ENCODE results near the gene MMP28. TPM values are rescaled to one million over a fixed set of nuclear protein-coding genes. Genes with fewer than 3 reads are reported as not detected.

Gene MMP28
- polyA plus RNA-seq, 2 of the 4 experiments (the other 2 are of a cell fraction): 6.6 to 6.7 TPM

- H3K4me1 ChIP-seq: peaks cover 7% of the 10 kb centered on the region; the same call in 1 of the 3 replicates
- ChIA-PET POLR2A (no interaction called here), CTCF (interaction anchor here (3.0 to 34.8 kb wide), 6 partner anchors 14 to 205 kb away, joined by 7 to 1116 read pairs (median 178); partner anchors contain the start of genes C17orf50, RASL10B and SLFN12L)
- ATAC-seq: no peak
- 47% methylated on average over 7 of the region's 7 CpGs for WGBS (ENCODE audit: missing lambda C conversion rate)
- no peak overlapping the region for H3K4me2 ChIP-seq
- FAIRE-seq: no peak
- H3K27ac ChIP-seq: no peak overlapping the region
- H3K9me3 ChIP-seq: no peaks in the 10 kb centered on the region
- TF ChIP-seq BHLHE40 (IDR thresholded peaks at IDR 0.05; ENCODE audit: low read depth, low read length): no peak
- TF ChIP-seq CTCF (IDR thresholded peaks at IDR 0.05): no peak
- TF ChIP-seq RARB (CRISPR knock-in tag; IDR thresholded peaks at IDR 0.05): no peak
- no peak for TF ChIP-seq NFE2L2 (conservative IDR thresholded peaks at IDR 0.05; ENCODE audit: low read length)
- no peak for TF ChIP-seq MAZ (IDR thresholded peaks at IDR 0.05; ENCODE audit: borderline replicate concordance, low read depth, low read length)
- no peak for TF ChIP-seq ELK1 (IDR thresholded peaks at IDR 0.05; ENCODE audit: low read depth, low read length)
- no peak for TF ChIP-seq TP53 (CRISPR knock-in tag; IDR thresholded peaks at IDR 0.05)
- TF ChIP-seq CEBPB (IDR thresholded peaks at IDR 0.05): no peak
- no peak for TF ChIP-seq RFX5 (IDR thresholded peaks at IDR 0.05)
- TF ChIP-seq FOSL2 (IDR thresholded peaks at IDR 0.05): no peak
- TF ChIP-seq FOSL2 (CRISPR knock-in tag; IDR thresholded peaks at IDR 0.05): no peak
- no peak overlapping the region for H3K4me3 ChIP-seq
- DNase-seq (ENCODE audit: low read depth in 1 of 2, low spot score in 1 of 2): no peak
These were observed 52.5 kb downstream of the MMP28 start for GRCh38 chr17:35742896-35743477.

- ATAC-seq (no peak), FAIRE-seq (no peak), DNase-seq (ENCODE audit: low read depth in 1 of 2, low spot score in 1 of 2) (no peak)
- peaks cover 6% of the 10 kb centered on the region; the same call in 1 of the 3 replicates for H3K4me1 ChIP-seq
- no peak for TF ChIP-seq ZC3H11A (IDR thresholded peaks at IDR 0.05)
- TF ChIP-seq JUN (IDR thresholded peaks at IDR 0.05): no peak
- no peak for TF ChIP-seq KDM5A (IDR thresholded peaks at IDR 0.05)
- TF ChIP-seq FOSL2 (IDR thresholded peaks at IDR 0.05): no peak
- no peak for TF ChIP-seq FOSL2 (CRISPR knock-in tag; IDR thresholded peaks at IDR 0.05)
- no peak for TF ChIP-seq ATOH8 (CRISPR knock-in tag; IDR thresholded peaks at IDR 0.05; ENCODE audit: low read depth)
- no peak for TF ChIP-seq HES2 (IDR thresholded peaks at IDR 0.05)
- TF ChIP-seq NFE2L2 (conservative IDR thresholded peaks at IDR 0.05; ENCODE audit: low read length): no peak
- no peak for TF ChIP-seq KDM1A (IDR thresholded peaks at IDR 0.05; ENCODE audit: low read depth)
- TF ChIP-seq EHMT2 (IDR thresholded peaks at IDR 0.05; ENCODE audit: low read depth): no peak
- no peak for TF ChIP-seq RARB (CRISPR knock-in tag; IDR thresholded peaks at IDR 0.05)
- TF ChIP-seq RCOR1 (IDR thresholded peaks at IDR 0.05; ENCODE audit: low read depth, low read length): no peak
- no peak for TF ChIP-seq BCL3 (IDR thresholded peaks at IDR 0.05)
- no peak for TF ChIP-seq CBX8 (IDR thresholded peaks at IDR 0.05)
- TF ChIP-seq HMGXB4 (CRISPR knock-in tag; IDR thresholded peaks at IDR 0.05; ENCODE audit: borderline replicate concordance): no peak
- TF ChIP-seq HEYL (CRISPR knock-in tag; IDR thresholded peaks at IDR 0.05): no peak
- no peak for TF ChIP-seq USF2 (IDR thresholded peaks at IDR 0.05)
- TF ChIP-seq PHF8 (IDR thresholded peaks at IDR 0.05; ENCODE audit: borderline replicate concordance, low read depth): no peak
- TF ChIP-seq MAZ (IDR thresholded peaks at IDR 0.05; ENCODE audit: borderline replicate concordance, low read depth, low read length): no peak
- TF ChIP-seq EHF (CRISPR knock-in tag; IDR thresholded peaks at IDR 0.05): no peak
- H3K27ac ChIP-seq: no peak overlapping the region
- H3K4me2 ChIP-seq: no peak overlapping the region
- H3K4me3 ChIP-seq: no peak overlapping the region
- CTCF ChIA-PET: interaction anchor here (0.6 to 34.8 kb wide), 5 partner anchors 3 to 130 kb away, joined by 3 to 1116 read pairs (median 377); partner anchors contain the start of genes C17orf50, GAS2L2 and RASL10B
- no peaks in the 10 kb centered on the region for H3K9me3 ChIP-seq
- POLR2A ChIA-PET: no interaction called here
- WGBS (ENCODE audit: missing lambda C conversion rate): 49% methylated on average over 7 of the region's 7 CpGs
These were observed 52.9 kb downstream of the MMP28 start for GRCh38 chr17:35742496-35742895.

All from A549 (cell line).